OCI-LY7 (cell line): ENCODE measurements around the gene ZNF536. TPM values are rescaled to one million over a fixed set of nuclear protein-coding genes. Genes with fewer than 3 reads are reported as not detected.

Source experiments
- BruUV-seq: library from RNA; stranded (reverse); fragments of 400-500 nt; replicated peaks from 2 replicates; lab custom pipeline; 2021; lab: Mats Ljungman, UMichigan
- CTCF ChIA-PET: fragments of 300-600 bp; sonication (Branson Sonifier 250); formaldehyde crosslinking; loops from one replicate; lab custom pipeline; 2022; ENCODE audit warnings: antibody characterized with exemption; ENCODE audit not compliant: unreplicated experiment; lab: Charles Lee
- POLR2A ChIA-PET: fragments of 300-600 bp; sonication (Branson Sonifier 250); formaldehyde crosslinking; loops from one replicate; lab custom pipeline; 2022; ENCODE audit warnings: antibody characterized with exemption; lab: Charles Lee
- DNase-seq: peaks from one replicate; pipeline ENCODE4 v3.0.0-alpha.2; 2015; ENCODE audit warnings: low spot score
- H2AFZ ChIP-seq: fragments of 200-600 bp; sonication (generic), shearing (Covaris generic); 2 replicates; pipeline ENCODE4 v1.6.1; 2014; ENCODE audit warnings: mild to moderate bottlenecking, antibody characterized with exemption, low read length, moderate library complexity
- H3K27ac ChIP-seq: fragments of 200-600 bp; sonication (generic); 2 replicates; pipeline ENCODE4 v1.5.1; 2014; ENCODE audit warnings: mixed run types, low read depth, mild to moderate bottlenecking, moderate library complexity, low read length, inconsistent platforms; ENCODE audit not compliant: poor library complexity, severe bottlenecking
- H3K36me3 ChIP-seq: fragments of 200-600 bp; sonication (generic); 2 replicates; pipeline ENCODE4 v1.6.1; 2014; ENCODE audit warnings: mild to moderate bottlenecking, antibody characterized with exemption, low read length, moderate library complexity, mixed read lengths; ENCODE audit not compliant: insufficient read depth
- H3K4me1 ChIP-seq: fragments of 200-600 bp; sonication (generic); 2 replicates; pipeline ENCODE4 v1.5.1; 2014; ENCODE audit warnings: mild to moderate bottlenecking, low read length; ENCODE audit not compliant: insufficient read depth, poor library complexity, severe bottlenecking
- H3K4me2 ChIP-seq: fragments of 200-600 bp; sonication (generic); 2 replicates; pipeline ENCODE4 v1.6.1; 2014; ENCODE audit warnings: mild to moderate bottlenecking, low read length
- H3K4me3 ChIP-seq: fragments of 200-600 bp; sonication (generic); 2 replicates; pipeline ENCODE4 v1.5.1; 2014; ENCODE audit warnings: mild to moderate bottlenecking, low read depth, low read length; ENCODE audit not compliant: poor library complexity, severe bottlenecking
- H3K79me2 ChIP-seq: fragments of 200-600 bp; sonication (generic); 2 replicates; pipeline ENCODE4 v1.6.1; 2016; ENCODE audit warnings: low read depth, mild to moderate bottlenecking, low read length, moderate library complexity, mixed read lengths; ENCODE audit not compliant: insufficient read depth
- H3K9me2 ChIP-seq: fragments of 200-600 bp; sonication (generic); 2 replicates; pipeline ENCODE4 v1.6.1; 2016; ENCODE audit warnings: mild to moderate bottlenecking, low read length, mixed read lengths; ENCODE audit not compliant: insufficient read depth
- H3K9me3 ChIP-seq: fragments of 200-600 bp; sonication (generic); 2 replicates; pipeline ENCODE4 v1.6.1; 2014; ENCODE audit warnings: mild to moderate bottlenecking, mixed run types, low read length, mixed read lengths
- H4K20me1 ChIP-seq: fragments of 200-600 bp; sonication (generic); 2 replicates; pipeline ENCODE4 v1.6.1; 2014; ENCODE audit warnings: mild to moderate bottlenecking, antibody characterized with exemption, low read length, moderate library complexity, mixed read lengths; ENCODE audit not compliant: insufficient read depth
- EZH2phosphoT487 ChIP-seq: fragments of 200-600 bp; sonication (generic); IDR thresholded peaks from 2 replicates; pipeline ENCODE4 v1.6.1; 2018; ENCODE audit warnings: low read depth, borderline replicate concordance, mild to moderate bottlenecking, mixed run types, antibody characterized with exemption, low read length, moderate library complexity, mixed read lengths
- intact Hi-C: fragments of 100-400 bp; cut with micrococcal nuclease; formaldehyde crosslinking; loops from one replicate; pipeline ENCODE4 v1.10.0; 2022; ENCODE audit not compliant: unreplicated experiment
- total RNA-seq, 2 experiments: library from RNA; depleted of rRNA in 1 of 2; stranded (reverse); fragments of >200 nt in 1 of 2; shearing (Covaris generic) in 1 of 2; gene quantifications; 2 replicates each; pipeline ENCODE4 v1.2.3, GENCODE V29; 2014 to 2022
- TF ChIP-seq, protein P1 (sequence below): fragments of 200-600 bp; sonication (generic); conservative IDR thresholded peaks from 2 replicates; pipeline ENCODE4 v1.5.1; 2014; ENCODE audit warnings: mild to moderate bottlenecking, antibody characterized with exemption, low read length, moderate library complexity, mixed read lengths

Gene ZNF536
- total RNA-seq, 2 experiments from 2014 or later = 0.06 to 0.30 TPM

DNA sequence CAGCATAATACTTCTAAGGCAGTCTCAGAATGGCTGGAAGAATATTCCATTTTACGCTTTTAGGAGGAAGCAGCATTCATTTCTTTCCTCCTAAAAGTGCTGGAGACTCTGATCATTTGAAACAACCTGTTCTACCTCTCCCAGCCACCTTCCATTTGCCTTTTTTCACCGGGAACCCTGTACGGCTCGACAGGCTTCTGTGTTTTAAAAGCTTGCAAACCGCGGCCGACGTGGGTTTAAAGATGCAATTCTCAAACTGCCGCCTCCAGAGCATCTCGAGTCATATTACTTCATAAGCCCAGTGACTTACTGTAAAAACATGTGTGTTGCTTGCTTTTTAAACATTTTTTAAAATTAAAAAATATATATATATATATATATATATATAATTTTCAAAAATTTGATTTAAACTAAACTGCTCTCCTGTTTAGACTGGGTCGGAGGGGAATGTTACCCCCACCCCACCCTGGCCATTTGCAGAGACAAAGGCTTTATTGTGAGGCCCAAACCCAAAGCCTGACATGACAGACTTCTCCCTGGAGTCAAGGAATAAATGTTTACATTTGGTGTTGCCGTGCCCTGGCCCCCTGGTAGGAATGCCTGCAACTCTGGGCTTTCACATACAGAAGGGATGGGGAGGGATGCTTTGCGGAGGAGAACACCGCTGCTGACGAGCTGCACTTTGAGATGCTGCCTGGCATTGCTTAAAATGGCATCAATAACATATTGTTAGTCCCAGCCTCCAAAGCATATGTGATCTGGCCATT lies 30.4 kb downstream of the ZNF536 start:
- Histone ChIP-seq H3K4me1 (no peaks in the 10 kb centered on the region), H3K79me2 (no peaks in the 10 kb centered on the region), H3K9me2 (no peaks in the 10 kb centered on the region), H3K4me3 (no peak overlapping the region), H4K20me1 (no peaks in the 10 kb centered on the region), H3K9me3 (no peaks in the 10 kb centered on the region), H3K27ac (no peak overlapping the region), H2AFZ (no peak overlapping the region), H3K4me2 (no peak overlapping the region), H3K36me3 (no peaks in the 10 kb centered on the region)
- intact Hi-C loops = no loop called here
- ChIA-PET CTCF (no interaction called here), POLR2A (no interaction called here)
- no peak for DNase-seq
- TF ChIP-seq EZH2phosphoT487 = no peak
- TF ChIP-seq, protein P1, sequence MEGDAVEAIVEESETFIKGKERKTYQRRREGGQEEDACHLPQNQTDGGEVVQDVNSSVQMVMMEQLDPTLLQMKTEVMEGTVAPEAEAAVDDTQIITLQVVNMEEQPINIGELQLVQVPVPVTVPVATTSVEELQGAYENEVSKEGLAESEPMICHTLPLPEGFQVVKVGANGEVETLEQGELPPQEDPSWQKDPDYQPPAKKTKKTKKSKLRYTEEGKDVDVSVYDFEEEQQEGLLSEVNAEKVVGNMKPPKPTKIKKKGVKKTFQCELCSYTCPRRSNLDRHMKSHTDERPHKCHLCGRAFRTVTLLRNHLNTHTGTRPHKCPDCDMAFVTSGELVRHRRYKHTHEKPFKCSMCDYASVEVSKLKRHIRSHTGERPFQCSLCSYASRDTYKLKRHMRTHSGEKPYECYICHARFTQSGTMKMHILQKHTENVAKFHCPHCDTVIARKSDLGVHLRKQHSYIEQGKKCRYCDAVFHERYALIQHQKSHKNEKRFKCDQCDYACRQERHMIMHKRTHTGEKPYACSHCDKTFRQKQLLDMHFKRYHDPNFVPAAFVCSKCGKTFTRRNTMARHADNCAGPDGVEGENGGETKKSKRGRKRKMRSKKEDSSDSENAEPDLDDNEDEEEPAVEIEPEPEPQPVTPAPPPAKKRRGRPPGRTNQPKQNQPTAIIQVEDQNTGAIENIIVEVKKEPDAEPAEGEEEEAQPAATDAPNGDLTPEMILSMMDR = no peak
- no TSS peak for BruUV-seq

DNA sequence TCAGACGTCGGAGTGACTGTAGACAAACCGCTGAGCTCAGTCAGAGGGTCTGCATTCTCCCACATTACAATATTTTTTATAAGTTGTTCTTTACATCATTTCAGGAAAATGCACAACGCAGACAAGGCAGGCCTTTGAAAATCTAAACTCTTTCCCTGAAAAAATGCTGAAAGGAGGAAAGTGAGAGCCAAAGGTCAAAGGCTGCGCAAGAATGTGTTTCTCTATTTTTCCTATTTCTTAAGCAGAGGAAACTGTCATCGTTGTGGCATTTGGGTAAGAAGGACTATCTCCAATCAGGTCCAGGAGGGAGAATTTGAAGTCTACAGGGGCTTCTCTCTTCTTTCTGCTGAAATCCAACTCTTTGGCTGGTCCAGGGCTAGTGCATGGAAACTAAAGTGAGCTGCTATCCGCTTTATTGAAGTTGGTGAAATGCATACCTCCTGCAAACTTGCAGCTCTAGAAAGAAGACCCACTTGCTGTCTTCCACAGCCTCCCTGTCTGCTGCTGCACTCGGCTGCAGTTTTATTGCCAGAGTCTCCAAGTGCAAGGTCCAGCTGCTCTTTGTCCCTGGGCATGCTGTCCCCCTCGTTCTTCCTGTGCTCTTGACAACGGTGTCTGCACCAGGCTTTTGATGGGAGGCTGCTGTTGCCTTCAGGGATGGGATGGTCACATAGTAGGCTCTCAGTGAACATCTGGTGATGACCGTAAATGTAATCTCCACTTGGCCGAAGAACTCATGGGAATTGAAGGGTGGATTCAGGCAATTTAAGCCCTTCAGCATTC lies 31.2 kb downstream of the ZNF536 start:
- TF ChIP-seq, protein P1 = no peak
- TF ChIP-seq EZH2phosphoT487 = no peak
- intact Hi-C loops = no loop called here

More for the DNA sequence above, 31.2 kb downstream of the ZNF536 start:
- CTCF ChIA-PET = no interaction called here
- Histone ChIP-seq H3K4me1 (no peaks in the 10 kb centered on the region), H3K9me2 (no peaks in the 10 kb centered on the region), H3K4me3 (no peak overlapping the region), H3K79me2 (no peaks in the 10 kb centered on the region), H3K4me2 (no peak overlapping the region), H3K36me3 (no peaks in the 10 kb centered on the region), H4K20me1 (no peaks in the 10 kb centered on the region), H3K9me3 (no peaks in the 10 kb centered on the region), H2AFZ (no peak overlapping the region), H3K27ac (no peak overlapping the region)
- DNase-seq = no peak
- POLR2A ChIA-PET = no interaction called here
- BruUV-seq = no TSS peak
